CD4-positive, alpha-beta T cell treated with Interleukin-6 for 4 hours (primary cell): ENCODE measurements around the gene TBC1D32.
"Not testable (repeated sequence)": the region's sequence is repeated elsewhere in the genome, so short reads cannot be mapped to it uniquely, and the experiment has no call there.

ENCODE experiments used
- DNase-seq: peaks from one replicate; pipeline ENCODE4 v3.0.0-alpha.2; 2020; ENCODE audit warnings: mixed read lengths

TBC1D32 gene, protein sequence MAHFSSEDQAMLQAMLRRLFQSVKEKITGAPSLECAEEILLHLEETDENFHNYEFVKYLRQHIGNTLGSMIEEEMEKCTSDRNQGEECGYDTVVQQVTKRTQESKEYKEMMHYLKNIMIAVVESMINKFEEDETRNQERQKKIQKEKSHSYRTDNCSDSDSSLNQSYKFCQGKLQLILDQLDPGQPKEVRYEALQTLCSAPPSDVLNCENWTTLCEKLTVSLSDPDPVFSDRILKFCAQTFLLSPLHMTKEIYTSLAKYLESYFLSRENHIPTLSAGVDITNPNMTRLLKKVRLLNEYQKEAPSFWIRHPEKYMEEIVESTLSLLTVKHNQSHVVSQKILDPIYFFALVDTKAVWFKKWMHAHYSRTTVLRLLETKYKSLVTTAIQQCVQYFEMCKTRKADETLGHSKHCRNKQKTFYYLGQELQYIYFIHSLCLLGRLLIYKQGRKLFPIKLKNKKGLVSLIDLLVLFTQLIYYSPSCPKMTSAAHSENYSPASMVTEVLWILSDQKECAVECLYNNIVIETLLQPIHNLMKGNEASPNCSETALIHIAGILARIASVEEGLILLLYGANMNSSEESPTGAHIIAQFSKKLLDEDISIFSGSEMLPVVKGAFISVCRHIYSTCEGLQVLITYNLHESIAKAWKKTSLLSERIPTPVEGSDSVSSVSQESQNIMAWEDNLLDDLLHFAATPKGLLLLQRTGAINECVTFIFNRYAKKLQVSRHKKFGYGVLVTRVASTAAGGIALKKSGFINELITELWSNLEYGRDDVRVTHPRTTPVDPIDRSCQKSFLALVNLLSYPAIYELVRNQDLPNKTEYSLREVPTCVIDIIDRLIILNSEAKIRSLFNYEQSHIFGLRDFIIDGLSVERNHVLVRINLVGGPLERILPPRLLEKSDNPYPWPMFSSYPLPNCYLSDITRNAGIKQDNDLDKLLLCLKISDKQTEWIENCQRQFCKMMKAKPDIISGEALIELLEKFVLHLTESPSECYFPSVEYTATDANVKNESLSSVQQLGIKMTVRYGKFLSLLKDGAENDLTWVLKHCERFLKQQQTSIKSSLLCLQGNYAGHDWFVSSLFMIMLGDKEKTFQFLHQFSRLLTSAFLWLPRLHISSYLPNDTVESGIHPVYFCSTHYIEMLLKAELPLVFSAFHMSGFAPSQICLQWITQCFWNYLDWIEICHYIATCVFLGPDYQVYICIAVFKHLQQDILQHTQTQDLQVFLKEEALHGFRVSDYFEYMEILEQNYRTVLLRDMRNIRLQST

GRCh38 chr6:121334299-121335086 is at the start of gene TBC1D32:
Gene TBC1D32, minus strand, starts transcription at chr6:121334480. Its CDS starts 50 bp downstream, at chr6:121334430.
- DNase-seq = peak; percentile 88

DNA sequence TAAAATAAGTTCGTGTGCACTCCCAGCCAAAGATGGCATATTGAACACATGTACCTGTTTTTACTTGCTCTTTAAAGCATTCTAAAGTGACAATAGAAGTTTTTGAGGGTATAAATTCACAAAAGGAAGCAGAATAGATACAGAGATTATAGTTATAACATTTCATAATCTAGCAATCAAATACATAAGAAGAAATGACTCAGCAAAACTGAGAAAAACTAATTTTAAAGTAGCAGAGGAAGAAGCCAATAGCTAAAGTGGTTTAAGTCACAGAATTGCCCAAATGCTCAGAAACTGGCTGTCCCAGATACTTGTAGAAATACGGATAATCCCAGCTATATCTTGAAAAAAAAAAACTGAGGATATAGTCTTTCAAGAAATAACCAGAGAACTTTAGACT is 49.2 kb upstream of the TBC1D32 start:
- DNase-seq = no peak

GRCh38 chr6:121382467-121383121 is 48.3 kb upstream of the TBC1D32 start:
- no peak for DNase-seq

- DNase-seq = no peak
These were observed 42.1 kb upstream of the TBC1D32 start for GRCh38 chr6:121376411-121376810.

DNA sequence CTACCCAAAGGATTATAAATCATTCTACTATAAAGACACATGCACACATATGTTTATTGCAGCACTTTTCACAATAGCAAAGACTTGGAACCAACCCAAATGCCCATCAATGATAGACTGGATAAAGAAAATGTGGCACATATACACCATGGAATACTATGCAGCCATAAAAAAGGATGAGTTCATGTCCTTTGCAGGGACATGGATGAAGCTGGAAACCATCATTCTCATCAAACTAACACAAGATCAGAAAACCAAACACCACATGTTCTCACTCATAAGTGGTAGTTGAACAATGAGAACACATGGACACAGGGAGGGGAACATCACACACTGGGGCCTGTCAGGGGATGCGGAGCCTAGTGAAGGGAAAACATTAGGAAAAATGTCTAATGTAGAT is 39.9 kb upstream of the TBC1D32 start:
- DNase-seq = not testable (repeated sequence)

GRCh38 chr6:121365536-121366521 is 31.5 kb upstream of the TBC1D32 start:
- no peak for DNase-seq

- DNase-seq = no peak
These were observed 22.3 kb upstream of the TBC1D32 start for GRCh38 chr6:121356575-121356974.

GRCh38 chr6:121354764-121355163 is 20.5 kb upstream of the TBC1D32 start:
- DNase-seq = no peak

DNA sequence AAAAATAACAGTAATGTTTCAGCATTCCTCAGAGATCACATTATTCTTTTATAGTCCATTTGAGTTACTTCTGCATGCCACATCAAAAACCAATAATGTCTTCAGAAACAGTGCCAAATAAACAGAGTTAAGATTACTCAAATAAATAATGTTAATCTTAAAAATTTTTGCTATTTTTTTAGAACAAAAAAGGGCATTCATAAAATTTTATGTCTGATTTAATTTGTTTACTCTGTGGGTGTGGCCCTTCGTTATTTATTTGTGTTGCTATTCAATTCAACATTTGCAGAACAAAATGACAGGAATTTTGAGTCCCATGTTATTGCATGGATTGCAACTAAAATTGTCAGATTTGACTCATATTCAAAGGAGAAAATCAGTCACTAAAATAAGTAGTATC is 18.7 kb upstream of the TBC1D32 start:
- DNase-seq = no peak

GRCh38 chr6:121351916-121352315 is 17.6 kb upstream of the TBC1D32 start:
- DNase-seq = no peak

DNA sequence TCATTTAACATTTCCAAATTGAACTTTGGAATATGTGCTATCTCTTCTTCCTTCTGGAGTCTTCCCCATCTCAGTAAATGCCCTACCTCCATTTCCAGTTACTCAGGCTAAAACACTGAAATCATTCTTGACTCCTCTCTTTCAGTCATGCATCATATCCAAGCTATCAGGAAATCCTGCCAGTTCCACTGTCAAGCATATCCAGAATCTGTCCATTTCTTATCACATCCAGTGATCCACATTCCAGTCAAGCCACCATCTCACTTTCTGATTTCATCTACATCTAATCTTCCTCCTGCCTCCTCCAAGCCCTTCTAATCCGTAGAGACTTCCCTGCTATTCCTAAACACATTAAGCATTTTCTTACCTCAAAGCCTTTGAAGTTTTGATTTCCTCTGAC is 15.3 kb upstream of the TBC1D32 start:
- DNase-seq = no peak

DNA sequence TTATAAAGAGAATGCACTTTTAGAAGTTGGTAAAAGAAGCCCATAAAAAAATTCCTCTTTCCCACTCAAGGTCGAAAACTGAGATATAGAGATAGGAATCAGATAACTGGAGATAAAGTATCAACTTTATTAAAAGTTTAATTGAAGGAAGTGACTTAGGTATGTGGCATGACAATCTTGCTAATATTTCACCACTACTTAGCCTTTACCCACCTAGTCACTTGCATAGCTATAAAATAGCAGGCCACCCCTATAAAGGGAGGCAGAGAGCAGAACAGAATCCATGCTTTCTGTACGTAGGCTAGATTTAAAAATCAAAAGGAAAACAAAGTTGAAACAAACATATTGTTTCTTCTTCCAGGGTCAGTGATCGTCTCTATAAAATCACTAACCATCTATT is 13.2 kb upstream of the TBC1D32 start:
- DNase-seq = no peak

DNA sequence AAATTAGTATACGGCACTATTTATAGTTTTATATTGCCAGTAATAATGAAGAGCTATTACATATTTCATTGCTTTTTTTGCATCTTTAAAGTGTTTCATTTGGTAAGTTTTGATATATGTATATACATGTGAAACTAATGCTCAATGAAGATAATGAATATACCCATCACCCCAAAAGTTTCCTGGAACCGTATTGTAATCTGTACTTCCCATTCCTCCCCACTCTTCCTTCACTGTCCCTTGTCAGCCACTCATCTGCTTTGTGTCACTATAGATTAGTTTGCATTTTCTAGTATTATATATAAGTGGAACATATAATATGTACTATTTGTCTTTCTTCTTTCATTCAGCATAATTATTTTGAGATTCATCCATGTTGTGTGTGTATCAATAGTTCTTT is 10.3 kb upstream of the TBC1D32 start:
- no peak for DNase-seq

DNA sequence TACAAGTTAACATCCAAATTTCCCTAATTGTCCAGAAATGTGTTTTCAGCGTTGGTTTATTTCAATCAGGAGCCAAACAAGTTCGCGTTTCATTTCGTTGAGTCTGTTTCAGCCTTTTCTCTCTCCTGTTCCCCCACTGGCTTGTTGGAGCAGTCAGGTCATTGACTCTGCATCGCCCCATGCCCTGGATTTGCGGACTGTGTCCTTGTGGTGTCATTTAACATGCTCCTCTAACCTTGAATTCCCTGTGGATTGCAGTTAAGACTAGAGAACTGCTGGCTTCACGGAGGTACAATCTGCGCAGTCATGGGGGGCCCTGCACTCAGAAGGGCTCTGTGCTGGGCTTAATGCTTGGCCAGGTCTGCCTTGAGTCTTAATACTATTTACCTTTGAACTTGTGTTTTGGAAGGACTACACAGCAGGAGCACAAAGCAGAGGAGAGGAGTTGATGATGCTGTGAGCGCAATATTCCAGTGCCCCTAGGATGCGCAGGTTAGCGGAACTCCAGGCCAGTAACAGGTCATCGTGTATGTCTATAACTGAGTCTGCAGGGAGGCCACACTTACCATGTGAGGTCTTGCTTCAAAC is 5.5 kb upstream of the TBC1D32 start:
- DNase-seq = no peak

GRCh38 chr6:121338956-121339355 is 4.7 kb upstream of the TBC1D32 start:
- no peak for DNase-seq

DNA sequence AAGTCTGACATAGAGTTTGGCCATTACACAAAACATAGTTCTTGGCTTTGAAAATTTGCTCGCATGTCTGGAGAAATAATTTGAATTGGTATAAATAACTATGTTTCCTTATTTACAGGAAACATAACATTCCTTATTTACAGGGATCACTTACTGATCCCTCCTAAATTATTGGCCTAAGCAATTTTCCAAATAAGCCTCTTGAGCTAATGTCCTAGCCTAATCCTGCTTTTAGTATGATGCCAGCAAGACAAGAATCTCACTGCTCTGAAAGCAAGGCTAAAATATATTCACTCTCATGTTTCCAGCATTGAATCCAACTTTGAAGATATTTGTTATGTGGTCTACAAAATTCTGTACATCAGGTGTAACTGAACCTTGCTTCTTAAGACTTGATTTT is 4.1 kb upstream of the TBC1D32 start:
- no peak for DNase-seq

- DNase-seq = no peak
These were observed 1.1 kb upstream of the TBC1D32 start for GRCh38 chr6:121335087-121336008.

DNA sequence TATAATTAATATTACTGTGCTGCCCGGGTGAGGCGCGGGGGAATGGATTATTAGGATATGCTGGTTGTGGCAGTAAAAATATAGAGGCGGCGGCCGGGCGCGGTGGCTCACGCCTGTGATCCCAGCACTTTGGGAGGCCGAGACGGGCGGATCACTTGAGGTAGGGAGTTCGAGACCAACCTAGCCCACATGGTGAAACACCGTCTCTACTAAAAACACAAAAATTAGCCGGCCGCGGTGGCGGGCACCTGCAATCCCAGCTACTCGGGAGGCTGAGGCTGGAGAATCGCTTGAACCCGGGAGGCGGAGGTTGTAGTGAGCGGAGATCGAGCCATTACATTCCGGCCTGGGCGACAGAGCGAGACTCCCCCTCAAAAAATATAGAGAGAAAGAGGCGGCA is 586 bp downstream of the TBC1D32 start:
- DNase-seq = not testable (repeated sequence)

DNA sequence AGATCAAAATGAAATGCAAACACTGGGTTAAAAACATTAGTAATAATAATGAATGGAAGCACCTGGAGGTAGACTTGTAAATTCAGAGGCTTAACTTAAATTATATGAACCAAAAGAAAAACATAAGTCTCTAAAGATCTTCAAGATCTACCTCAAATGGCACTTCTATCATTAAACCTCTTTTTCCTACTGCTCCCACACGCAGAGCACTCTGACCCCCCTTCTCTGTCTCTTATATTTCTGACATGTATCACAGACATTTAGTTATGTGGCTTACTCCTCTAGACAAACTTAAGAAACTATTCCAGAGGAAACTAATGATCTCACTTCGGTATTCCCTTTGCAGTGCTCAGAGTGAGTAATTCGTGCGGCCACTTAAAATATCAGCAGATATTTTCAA is 1.1 kb downstream of the TBC1D32 start:
- DNase-seq = no peak
